Hematopoietic multipotent progenitor cell treated with erythropoietin and hydrocortisone succinate and interleukin-3 and kit ligand, for 17 days (in vitro differentiated cells): Measurements from ENCODE around the gene PURB.
"Not testable (repeated sequence)": the region's sequence is repeated elsewhere in the genome, so short reads cannot be mapped to it uniquely, and the experiment has no call there.

ENCODE experiments used
- DNase-seq: peaks from one replicate; pipeline ENCODE4 v3.0.0-alpha.2; 2015; ENCODE audit warnings: low spot score

Gene PURB

DNA sequence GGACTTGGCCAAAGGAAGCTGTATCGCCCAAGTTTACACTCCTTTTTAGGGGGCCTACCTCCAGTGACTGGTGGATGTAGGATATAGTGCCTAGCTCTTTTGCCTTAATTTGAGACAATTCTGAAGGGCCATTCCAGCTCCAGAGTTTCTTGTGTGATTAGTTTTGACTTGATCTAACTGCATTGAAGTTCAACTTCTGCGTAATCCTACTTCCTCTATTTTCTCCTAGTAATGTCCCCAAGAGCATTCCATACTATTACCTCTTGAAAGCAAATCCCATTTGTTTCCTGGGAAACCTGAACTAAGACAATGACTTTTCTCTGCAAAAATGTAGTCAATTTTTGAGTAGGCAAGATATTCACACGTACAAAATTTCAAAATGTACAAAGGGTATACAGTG lies 32.7 kb downstream of the PURB start:
- no peak for DNase-seq

- DNase-seq = no peak
Measured at GRCh38 chr7:44849885-44850544, 35.3 kb downstream of the PURB start.

GRCh38 chr7:44849259-44849884 lies 36.0 kb downstream of the PURB start:
- no peak for DNase-seq

- peak; percentile 100 for DNase-seq
Measured at GRCh38 chr7:44847920-44848634, 37.3 kb downstream of the PURB start, which contains the start of gene H2AZ2. Gene H2AZ2, minus strand, starts transcription at chr7:44848087. Its CDS starts 116 bp downstream, at chr7:44847971.

DNA sequence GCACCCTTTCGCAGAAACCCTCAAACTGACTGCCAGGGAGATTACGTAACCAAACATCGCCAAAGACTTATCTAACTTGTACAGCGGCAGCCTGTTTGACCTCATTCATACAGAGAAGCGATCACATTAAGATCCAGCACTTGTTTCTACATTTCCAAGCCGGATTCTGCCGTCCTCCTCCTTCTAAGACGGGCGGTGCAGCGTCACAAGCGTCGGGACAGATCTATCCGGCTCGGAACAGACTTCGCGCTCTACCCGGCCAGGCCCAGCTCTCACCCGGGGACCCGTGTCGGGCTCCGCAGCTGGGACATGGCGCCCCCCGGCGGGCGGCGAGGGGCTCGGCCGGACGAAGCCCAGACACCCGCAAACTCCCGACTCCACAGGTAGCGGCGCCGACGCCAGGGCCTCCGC lies 37.8 kb downstream of the PURB start:
- DNase-seq = peak; percentile 91

DNA sequence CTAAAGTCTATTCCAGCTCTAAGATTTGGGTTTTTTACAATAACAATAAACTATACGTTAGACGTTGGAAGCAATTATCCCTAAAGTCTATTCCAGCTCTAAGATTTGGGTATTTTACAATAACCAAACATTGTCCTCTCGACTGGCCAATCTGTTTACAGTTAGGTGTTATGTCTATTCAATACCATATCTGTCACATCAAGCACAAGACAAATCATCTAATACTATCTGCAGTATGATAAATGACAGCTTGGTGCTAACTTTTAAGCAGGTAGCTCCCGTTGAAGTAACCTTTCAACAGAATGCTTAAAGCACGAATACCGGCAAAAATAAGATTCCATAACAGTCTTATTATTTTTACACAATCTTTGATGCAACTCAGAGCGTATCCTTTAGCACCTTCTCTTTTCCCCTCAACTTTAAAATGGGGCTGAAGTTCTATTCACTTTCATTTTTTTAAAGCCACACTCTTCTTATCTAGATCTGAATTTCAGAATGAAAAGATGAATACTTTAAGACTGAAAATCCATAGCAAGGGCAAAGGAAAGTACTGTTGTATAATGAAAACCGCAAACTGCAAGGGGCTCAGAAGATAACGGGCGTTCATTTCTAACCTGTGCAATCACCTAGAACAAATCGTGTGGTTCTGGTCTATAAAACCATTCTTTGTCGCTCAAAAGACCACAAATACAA lies 38.4 kb downstream of the PURB start:
- no peak for DNase-seq

- DNase-seq = not testable (repeated sequence)
Measured at GRCh38 chr7:44846390-44846789, 38.9 kb downstream of the PURB start.

GRCh38 chr7:44845451-44845850 lies 39.9 kb downstream of the PURB start:
- DNase-seq = peak; percentile 24

- DNase-seq = not testable (repeated sequence)
Measured at GRCh38 chr7:44843440-44843839, 41.9 kb downstream of the PURB start.

- DNase-seq = not testable (repeated sequence)
Measured at GRCh38 chr7:44842675-44843074, 42.7 kb downstream of the PURB start.

DNA sequence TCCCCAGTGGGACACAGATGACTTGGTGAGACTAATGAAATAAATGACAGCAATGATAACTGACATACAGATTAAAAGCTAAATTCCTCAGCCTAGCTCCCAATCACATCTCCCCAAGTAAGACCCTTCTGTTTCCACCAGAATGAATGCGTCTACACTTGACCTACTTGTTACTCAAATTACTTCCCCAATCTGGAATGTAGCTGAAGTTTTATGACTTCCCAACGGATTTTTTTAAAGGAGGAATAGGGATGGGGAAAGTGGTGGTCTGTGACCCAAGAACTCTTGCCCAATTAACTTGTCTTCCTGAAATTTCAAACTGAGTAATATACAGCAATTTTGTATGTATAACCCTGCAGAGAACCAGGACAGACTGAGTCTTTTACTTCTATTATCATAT lies 46.6 kb downstream of the PURB start:
- DNase-seq = no peak

GRCh38 chr7:44827567-44827966 lies 57.8 kb downstream of the PURB start:
- DNase-seq = no peak
